Mesenchymal stem cell (in vitro differentiated cells and primary cell): ENCODE data around the gene RGPD4.

ENCODE experiments used
- DNase-seq: peaks from one replicate; pipeline ENCODE4 v3.0.0-alpha.2; 2013
- H2AFZ ChIP-seq: one replicate; pipeline ENCODE4 v1.6.1; 2013; ENCODE audit warnings: low read depth, mild to moderate bottlenecking, control low read depth, inconsistent platforms, low read length, moderate library complexity
- H2AK5ac ChIP-seq: 2 replicates; pipeline ENCODE4 v1.6.1; 2013; ENCODE audit warnings: low read length, moderate library complexity, mild to moderate bottlenecking, inconsistent platforms; ENCODE audit not compliant: severe bottlenecking
- H2BK120ac ChIP-seq: one replicate; pipeline ENCODE4 v1.6.1; 2013; ENCODE audit warnings: low read depth, mild to moderate bottlenecking, inconsistent platforms, low read length, moderate library complexity
- H2BK12ac ChIP-seq, 2 experiments: one replicate each; pipeline ENCODE4 v1.6.1; 2013; ENCODE audit warnings: inconsistent platforms in 2 of 2, low read length in 2 of 2, mild to moderate bottlenecking in 2 of 2, moderate library complexity in 2 of 2, control low read depth in 1 of 2
- H2BK15ac ChIP-seq: one replicate; pipeline ENCODE4 v1.6.1; 2013; ENCODE audit warnings: mild to moderate bottlenecking, low read depth, inconsistent platforms; ENCODE audit not compliant: poor library complexity, severe bottlenecking
- H2BK5ac ChIP-seq: 2 replicates; pipeline ENCODE4 v1.6.1; 2013; ENCODE audit warnings: low read depth, mild to moderate bottlenecking, low read length, control low read depth, inconsistent platforms; ENCODE audit not compliant: poor library complexity, severe bottlenecking
- H3K14ac ChIP-seq, 2 experiments: one replicate each; pipeline ENCODE4 v1.6.1; 2013; ENCODE audit warnings: inconsistent platforms in 2 of 2, low read length in 2 of 2, control low read depth in 1 of 2, mild to moderate bottlenecking in 1 of 2, moderate library complexity in 1 of 2
- H3K18ac ChIP-seq, 2 experiments: one replicate each; pipeline ENCODE4 v1.6.1; 2013; ENCODE audit warnings: inconsistent platforms in 2 of 2, low read length in 2 of 2, control low read depth in 1 of 2, low read depth in 1 of 2, mild to moderate bottlenecking in 1 of 2
- H3K23ac ChIP-seq, 2 experiments: one replicate each; pipeline ENCODE4 v1.6.1; 2013; ENCODE audit warnings: inconsistent platforms in 2 of 2, low read length in 2 of 2, mild to moderate bottlenecking in 2 of 2, moderate library complexity in 2 of 2, control low read depth in 1 of 2
- H3K27ac ChIP-seq: 2 replicates; pipeline ENCODE4 v1.5.1; 2013; ENCODE audit warnings: mild to moderate bottlenecking, moderate library complexity, low read length, control low read depth, inconsistent platforms; ENCODE audit not compliant: poor library complexity, severe bottlenecking
- H3K27me3 ChIP-seq, 2 experiments: 2 replicates each; pipeline versions ENCODE4 v1.6.1 to v1.7.0; 2013; ENCODE audit warnings: low read length in 2 of 2, mild to moderate bottlenecking in 2 of 2, moderate library complexity in 2 of 2, control low read depth in 1 of 2, inconsistent platforms in 1 of 2; ENCODE audit not compliant: control insufficient read depth in 1 of 2, insufficient read depth in 1 of 2
- H3K36me3 ChIP-seq, 2 experiments: 2 replicates each; pipeline versions ENCODE4 v1.6.1 to v1.7.0; 2013; ENCODE audit warnings: low read length in 2 of 2, control low read depth in 1 of 2, inconsistent platforms in 1 of 2, low read depth in 1 of 2, mild to moderate bottlenecking in 1 of 2; ENCODE audit not compliant: insufficient read depth in 2 of 2, control insufficient read depth in 1 of 2
- H3K4ac ChIP-seq, 2 experiments: one replicate each; pipeline ENCODE4 v1.6.1; 2013; ENCODE audit warnings: inconsistent platforms in 2 of 2, low read length in 2 of 2, mild to moderate bottlenecking in 2 of 2, moderate library complexity in 2 of 2, control low read depth in 1 of 2, low read depth in 1 of 2
- H3K4me1 ChIP-seq: 2 replicates; pipeline ENCODE4 v1.6.1; 2013; ENCODE audit warnings: low read depth, low read length, control low read depth; ENCODE audit not compliant: control insufficient read depth, insufficient read depth
- H3K4me2 ChIP-seq: 2 replicates; pipeline ENCODE4 v1.6.1; 2013; ENCODE audit warnings: low read length, mild to moderate bottlenecking, inconsistent platforms; ENCODE audit not compliant: poor library complexity, severe bottlenecking
- H3K4me3 ChIP-seq, 2 experiments: 2 replicates each; pipeline versions ENCODE4 v1.5.1 to v1.7.0; 2013; ENCODE audit warnings: low read length in 2 of 2, mild to moderate bottlenecking in 2 of 2, control low read depth in 1 of 2, low read depth in 1 of 2; ENCODE audit not compliant: insufficient read depth in 1 of 2
- H3K79me1 ChIP-seq: replicated peaks from 2 replicates; pipeline ENCODE4 v1.6.1; 2013; ENCODE audit warnings: mild to moderate bottlenecking, control low read depth, low read length, inconsistent platforms; ENCODE audit not compliant: poor library complexity, severe bottlenecking
- H3K9ac ChIP-seq: 2 replicates; pipeline ENCODE4 v1.7.0; 2013; ENCODE audit warnings: mild to moderate bottlenecking, low read length, moderate library complexity
- H3K9me3 ChIP-seq: 2 replicates; pipeline ENCODE4 v1.7.0; 2013; ENCODE audit warnings: mild to moderate bottlenecking, low read length; ENCODE audit not compliant: control insufficient read depth
- H4K8ac ChIP-seq: one replicate; pipeline ENCODE4 v1.6.1; 2013; ENCODE audit warnings: inconsistent platforms, mild to moderate bottlenecking, low read length, moderate library complexity
- H4K91ac ChIP-seq: one replicate; pipeline ENCODE4 v1.6.1; 2013; ENCODE audit warnings: mild to moderate bottlenecking, low read length, inconsistent platforms
- WGBS: methylation state at CpG from one replicate; pipeline ENCODE4 v1.1.7; 2013; ENCODE audit warnings: mixed read lengths; 5-methylcytosine and 5-hydroxymethylcytosine counted together

The RGPD4 gene

GRCh38 chr2:107801498-107801897 lies 25.2 kb upstream of the RGPD4 start:
- Histone ChIP-seq H3K4me3 (no peak overlapping the region), H2BK15ac (no peak overlapping the region), H2AFZ (no peak overlapping the region), H2BK5ac (no peak overlapping the region), H2BK120ac (no peak overlapping the region), H3K23ac (no peak overlapping the region), H3K4me1 (no peaks in the 10 kb centered on the region), H3K4me2 (no peak overlapping the region), H3K9me3 (no peaks in the 10 kb centered on the region), H4K91ac (no peak overlapping the region), H4K8ac (no peak overlapping the region), H2AK5ac (no peak overlapping the region), H3K36me3 (no peaks in the 10 kb centered on the region), H2BK12ac (no peak overlapping the region), H3K18ac (no peak overlapping the region), H3K79me1 (no peaks in the 10 kb centered on the region), H3K4ac (no peak overlapping the region), H3K14ac (no peak overlapping the region), H3K9ac (no peak overlapping the region), H3K27ac (no peak overlapping the region), H3K27me3 (no peaks in the 10 kb centered on the region)
- no peak for DNase-seq
- WGBS: 52% methylated on average over 2 of the region's 2 CpGs

- Histone ChIP-seq H3K27me3 (no peaks in the 10 kb centered on the region), H3K4ac (no peak overlapping the region), H3K4me2 (no peak overlapping the region), H3K36me3 (no peaks in the 10 kb centered on the region), H3K23ac (no peak overlapping the region), H4K8ac (no peak overlapping the region), H2BK5ac (no peak overlapping the region), H2BK15ac (no peak overlapping the region), H4K91ac (no peak overlapping the region), H3K18ac (no peak overlapping the region), H2BK12ac (no peak overlapping the region), H3K79me1 (no peaks in the 10 kb centered on the region), H2AFZ (no peak overlapping the region), H3K9ac (no peak overlapping the region), H2BK120ac (no peak overlapping the region), H3K4me1 (no peaks in the 10 kb centered on the region), H3K4me3 (no peak overlapping the region), H3K9me3 (no peaks in the 10 kb centered on the region), H3K14ac (no peak overlapping the region), H2AK5ac (no peak overlapping the region), H3K27ac (no peak overlapping the region)
- whole genome bisulfite sequencing: 94% methylated on average over 6 of the region's 6 CpGs
- DNase-seq: no peak
These were observed 21.8 kb upstream of the RGPD4 start for GRCh38 chr2:107804608-107805498.

GRCh38 chr2:107806901-107807300 lies 19.8 kb upstream of the RGPD4 start:
- Histone ChIP-seq H2BK120ac (no peak overlapping the region), H3K23ac (no peak overlapping the region), H3K36me3 (no peaks in the 10 kb centered on the region), H3K4me2 (no peak overlapping the region), H3K4ac (no peak overlapping the region), H2BK12ac (no peak overlapping the region), H4K91ac (no peak overlapping the region), H3K4me1 (no peaks in the 10 kb centered on the region), H2BK15ac (no peak overlapping the region), H3K14ac (no peak overlapping the region), H3K27ac (no peak overlapping the region), H2AK5ac (no peak overlapping the region), H3K4me3 (no peak overlapping the region), H3K79me1 (no peaks in the 10 kb centered on the region), H3K27me3 (no peaks in the 10 kb centered on the region), H3K9me3 (no peaks in the 10 kb centered on the region), H4K8ac (no peak overlapping the region), H2AFZ (no peak overlapping the region), H3K9ac (no peak overlapping the region), H3K18ac (no peak overlapping the region), H2BK5ac (no peak overlapping the region)
- WGBS: 72% methylated on average over 2 of the region's 4 CpGs
- no peak for DNase-seq

DNA sequence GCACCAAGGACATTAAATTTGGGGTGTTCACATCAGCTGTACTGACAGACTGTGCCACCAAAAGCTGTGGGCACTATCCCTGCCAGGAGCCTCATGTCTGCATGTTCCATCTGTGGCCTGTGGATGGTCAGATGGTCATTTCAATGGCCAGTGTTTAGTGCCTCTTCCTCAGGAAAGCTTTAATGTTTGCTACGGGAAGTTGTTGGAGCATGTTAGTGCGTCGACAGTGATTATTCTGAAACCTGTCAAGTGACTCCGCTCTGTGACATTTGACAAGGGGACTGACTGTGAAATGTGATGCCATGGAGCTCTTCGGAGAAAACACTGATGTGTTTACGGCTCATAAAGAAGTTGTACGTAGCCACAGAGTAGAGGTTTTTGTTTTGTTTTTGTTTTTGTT lies 18.7 kb upstream of the RGPD4 start:
- Histone ChIP-seq H2BK15ac (no peak overlapping the region), H3K4me1 (no peaks in the 10 kb centered on the region), H3K14ac (no peak overlapping the region), H2AFZ (no peak overlapping the region), H3K36me3 (no peaks in the 10 kb centered on the region), H3K4me2 (no peak overlapping the region), H2BK12ac (no peak overlapping the region), H3K79me1 (no peaks in the 10 kb centered on the region), H4K8ac (no peak overlapping the region), H3K9ac (no peak overlapping the region), H2BK5ac (no peak overlapping the region), H3K18ac (no peak overlapping the region), H2BK120ac (no peak overlapping the region), H3K23ac (no peak overlapping the region), H3K4ac (no peak overlapping the region), H3K27me3 (no peaks in the 10 kb centered on the region), H3K9me3 (no peaks in the 10 kb centered on the region), H2AK5ac (no peak overlapping the region), H4K91ac (no peak overlapping the region), H3K27ac (no peak overlapping the region), H3K4me3 (no peak overlapping the region)
- 81% methylated on average over 7 of the region's 7 CpGs for WGBS
- DNase-seq: no peak
